GM19324 (cell line): ENCODE results near the gene LDAH.
"Not testable (repeated sequence)": the region's sequence is repeated elsewhere in the genome, so short reads cannot be mapped to it uniquely, and the experiment has no call there.

Source experiments
- ATAC-seq: cut with Tn5 transposase; IDR thresholded peaks from one replicate; pipeline ENCODE4 v1.9.1; 2021; ENCODE audit warnings: mild to moderate bottlenecking, moderate library complexity; ENCODE audit not compliant: unreplicated experiment, low FRiP score

LDAH gene

DNA sequence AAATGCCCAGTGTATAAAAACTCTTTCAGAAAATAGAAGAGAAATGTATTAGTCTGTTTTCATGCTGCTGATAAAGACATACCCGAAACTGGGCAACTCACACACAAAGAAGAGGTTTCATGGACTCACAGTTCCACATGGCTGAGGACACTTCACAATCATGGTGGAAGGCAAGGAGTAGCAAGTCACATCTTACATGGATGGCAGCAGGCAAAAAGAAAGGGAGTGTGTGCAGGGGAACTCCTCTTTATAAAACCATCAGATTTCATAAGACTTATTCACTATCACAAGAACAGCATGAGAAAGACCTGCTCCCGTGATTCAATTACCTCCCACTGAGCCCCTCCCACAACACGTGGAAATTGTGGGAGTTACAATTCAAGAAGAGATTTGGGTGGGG is 29.0 kb downstream of the LDAH start:
- ATAC-seq = not testable (repeated sequence)

- ATAC-seq = no peak
Observed at GRCh38 chr2:20781656-20782265, 41.1 kb downstream of the LDAH start.

DNA sequence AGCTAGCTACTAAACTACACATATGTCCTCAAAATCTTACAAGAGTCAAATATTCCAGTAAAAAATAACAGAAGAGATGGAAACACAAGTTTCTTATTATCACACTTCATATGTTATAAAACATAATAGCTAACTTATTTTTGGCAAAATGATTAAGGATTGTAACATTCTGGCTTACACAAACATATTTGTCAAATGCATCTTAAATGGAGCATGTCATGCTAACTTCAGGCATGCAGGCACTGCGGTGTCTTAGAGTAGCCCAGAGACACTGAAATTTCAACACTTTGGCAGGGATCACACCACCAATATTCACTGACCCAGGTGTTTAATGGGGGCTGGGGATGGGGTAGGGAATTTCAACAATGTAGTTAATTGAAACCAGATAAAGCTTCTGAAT is 51.6 kb downstream of the LDAH start:
- no peak for ATAC-seq

DNA sequence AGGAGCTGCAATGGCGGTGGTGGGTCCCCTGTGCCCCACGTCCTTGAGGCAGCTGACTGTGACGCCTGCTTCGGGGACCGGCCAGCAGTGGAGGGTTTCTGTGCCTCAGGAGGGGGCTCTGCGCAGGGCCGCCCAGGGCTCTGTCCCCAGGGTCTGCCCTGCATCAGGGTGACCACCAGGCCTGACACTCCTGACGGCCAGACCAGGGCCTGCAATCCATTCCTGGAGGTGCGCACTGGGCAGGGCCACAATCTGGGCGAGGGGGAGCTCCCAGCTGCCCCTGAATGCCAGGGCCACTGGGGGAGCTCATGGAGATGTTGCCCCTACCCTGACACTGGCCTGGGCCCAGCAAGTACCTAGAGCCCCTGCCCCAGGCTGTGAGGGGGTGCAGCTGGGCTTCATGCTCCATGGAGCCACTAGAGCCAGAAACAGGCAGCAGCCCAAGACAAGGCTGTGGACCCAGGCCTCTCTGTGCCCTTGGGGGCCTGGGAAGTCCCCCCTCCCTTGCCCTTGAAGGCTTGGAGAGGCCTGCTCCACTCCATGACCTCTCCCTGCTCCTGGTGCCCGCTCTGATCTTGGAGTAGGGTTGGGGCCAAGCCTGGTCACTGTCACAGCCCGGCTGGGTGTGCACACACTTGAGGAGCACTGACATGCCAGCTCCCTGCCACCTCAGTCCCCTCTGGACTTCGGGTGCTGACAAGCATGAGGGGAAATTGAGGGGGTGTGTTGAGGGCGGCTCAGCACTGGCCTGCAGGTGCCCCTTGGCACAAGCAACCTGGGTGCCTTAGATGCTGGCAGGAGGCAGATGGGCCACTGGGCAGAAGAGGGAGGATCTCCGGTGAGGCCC is 55.9 kb downstream of the LDAH start:
- no peak for ATAC-seq

DNA sequence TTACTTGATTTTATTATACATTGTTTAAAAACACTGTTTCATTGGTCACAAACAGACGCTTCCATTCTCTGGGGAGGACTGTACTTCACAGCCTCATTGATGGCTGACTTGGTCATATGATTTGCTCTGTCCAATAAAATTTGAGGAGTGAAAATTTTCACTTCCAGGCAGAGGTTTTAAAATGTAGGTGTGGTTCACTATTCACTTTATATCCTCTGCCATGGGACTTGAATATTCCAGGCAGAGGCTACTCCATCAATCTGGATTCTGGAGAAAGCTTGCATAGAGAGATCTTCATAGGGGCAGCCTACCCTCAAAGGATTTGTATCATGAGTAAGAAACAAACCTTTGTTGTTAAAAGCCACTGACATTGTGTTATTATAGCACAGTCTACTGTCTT is 56.7 kb downstream of the LDAH start:
- no peak for ATAC-seq

DNA sequence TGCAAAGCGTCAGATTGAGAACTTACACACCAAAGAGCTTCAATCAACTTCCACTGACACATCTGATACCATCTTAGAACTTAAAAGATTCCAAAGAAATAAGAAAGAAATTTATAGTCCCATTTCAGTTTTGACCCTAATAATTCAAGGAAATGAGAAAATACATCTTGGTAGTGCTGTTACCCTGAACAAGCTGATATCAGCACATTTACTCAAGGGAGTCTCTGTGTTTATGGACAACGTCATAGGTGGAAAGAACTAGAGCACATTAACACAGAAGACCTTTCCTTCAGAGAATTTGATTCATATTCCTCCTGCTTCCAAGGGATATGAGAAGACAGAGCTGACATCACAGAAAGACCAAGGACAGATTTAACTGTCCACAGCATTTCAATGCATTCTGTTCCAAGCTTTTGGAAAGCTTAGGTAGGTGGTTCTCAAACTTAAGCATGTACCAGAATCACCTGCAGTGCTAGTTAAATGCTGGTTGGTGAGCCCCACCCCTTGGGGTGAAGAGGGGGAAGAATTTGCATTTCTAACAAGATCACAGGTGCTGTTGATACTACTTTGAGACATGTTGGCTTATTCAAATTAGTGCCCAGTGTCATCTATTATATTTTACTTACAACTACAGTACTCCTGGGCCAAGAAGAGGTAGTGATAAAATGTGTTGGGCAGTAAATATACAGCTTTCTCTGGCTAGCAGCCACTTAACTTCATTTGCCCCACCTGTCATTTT is 59.8 kb downstream of the LDAH start:
- ATAC-seq = no peak

- ATAC-seq = no peak
Observed at GRCh38 chr2:20759487-20759886, 63.4 kb downstream of the LDAH start.

DNA sequence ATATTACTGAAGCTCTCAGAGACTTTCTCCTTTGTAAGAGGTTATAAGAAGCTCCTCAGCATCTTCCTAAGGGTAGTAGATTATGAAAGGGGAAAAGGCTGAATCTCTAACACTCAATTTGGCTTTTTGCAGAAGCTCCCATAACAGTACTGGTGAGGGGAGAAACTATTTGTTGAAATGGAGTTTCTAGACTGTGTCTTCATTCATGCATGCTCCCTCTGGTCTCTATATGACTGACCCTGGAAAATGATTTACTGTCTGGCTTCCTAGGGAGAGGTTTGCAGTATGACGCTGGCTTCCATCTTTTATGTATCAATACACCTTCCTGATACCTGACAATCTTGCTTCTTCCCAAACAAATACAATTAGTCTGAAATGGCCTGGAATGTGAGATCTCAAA is 63.9 kb downstream of the LDAH start:
- no peak for ATAC-seq

- ATAC-seq = no peak
Observed at GRCh38 chr2:20757405-20758090, 65.4 kb downstream of the LDAH start.

GRCh38 chr2:20755132-20755800 is 67.6 kb downstream of the LDAH start:
- ATAC-seq = no peak

- ATAC-seq = no peak
Observed at GRCh38 chr2:20752293-20752692, 70.6 kb downstream of the LDAH start.

GRCh38 chr2:20747317-20747716 is 75.6 kb downstream of the LDAH start:
- ATAC-seq = no peak

DNA sequence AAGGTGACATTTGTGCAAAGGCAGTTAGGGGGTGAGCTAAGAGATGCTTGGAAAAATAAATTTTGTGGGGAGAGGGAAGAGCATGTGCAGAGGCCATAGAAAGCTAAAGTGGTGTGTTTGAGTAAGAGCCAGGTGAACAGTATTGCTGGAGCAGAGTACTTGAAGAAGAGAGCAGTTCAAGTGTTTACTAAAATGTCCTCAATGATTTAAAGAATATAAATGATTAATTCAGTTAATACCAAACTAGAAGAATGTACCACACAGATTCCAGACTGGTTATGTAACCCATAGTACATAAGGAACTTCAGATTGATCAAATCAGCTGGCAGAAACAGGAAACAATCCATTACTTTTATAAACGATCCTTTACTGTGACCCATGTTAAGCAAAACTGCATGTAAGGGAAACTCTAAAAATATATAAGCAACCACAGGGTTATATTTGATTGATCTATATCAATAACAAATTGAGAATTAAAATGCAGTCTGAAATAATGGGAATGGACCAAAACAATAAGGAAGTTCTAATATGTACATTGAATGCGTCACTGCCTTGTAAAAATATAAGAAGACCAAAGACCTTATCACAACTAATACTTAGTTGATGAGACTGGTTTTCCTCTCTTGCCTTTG is 76.9 kb downstream of the LDAH start:
- no peak for ATAC-seq

DNA sequence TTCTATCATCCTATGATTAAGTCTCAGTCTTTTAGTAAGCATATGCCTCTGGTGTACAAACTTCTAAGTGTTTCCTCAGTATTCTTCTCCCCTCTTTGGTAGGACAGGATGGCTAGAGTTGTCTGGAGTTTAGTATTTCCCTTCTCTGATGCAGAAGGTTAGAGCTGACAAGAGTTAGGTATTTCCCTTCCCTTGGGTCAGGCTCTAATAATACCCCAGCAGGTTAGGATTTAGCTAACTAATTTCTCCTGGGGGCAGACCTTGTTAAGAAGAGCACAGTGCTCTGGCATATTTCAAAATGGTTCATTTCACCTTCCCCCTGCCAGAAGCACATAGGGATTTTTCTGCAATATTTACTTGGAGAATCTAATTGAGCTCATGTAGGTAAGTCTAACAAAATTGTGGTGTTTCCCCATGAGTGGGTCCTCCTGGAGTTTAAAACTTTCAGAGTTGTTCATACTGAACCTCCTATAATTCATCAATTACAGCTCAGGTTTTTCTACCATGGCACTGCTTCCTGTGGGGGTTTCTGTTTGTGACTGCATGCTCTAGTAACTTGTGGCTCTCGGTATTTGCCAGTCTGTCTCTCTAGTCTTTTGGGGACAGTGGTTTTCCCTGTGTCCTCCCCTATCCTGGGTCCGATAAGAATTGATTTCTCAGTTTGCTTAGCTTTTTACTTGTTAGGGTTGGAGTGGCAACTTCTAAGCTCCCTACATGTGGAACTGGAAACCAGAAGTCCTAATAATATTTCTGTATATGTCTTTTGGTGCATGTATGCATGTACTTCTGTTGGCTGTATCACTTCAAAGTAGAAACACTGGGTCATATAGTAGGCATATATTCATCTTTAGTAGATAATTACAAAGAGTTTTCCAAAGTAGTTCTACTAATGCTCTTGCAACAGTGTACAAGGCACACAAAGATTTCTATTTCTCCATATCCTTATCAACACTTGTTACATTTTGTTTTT is 78.2 kb downstream of the LDAH start:
- ATAC-seq = peak; percentile 86

DNA sequence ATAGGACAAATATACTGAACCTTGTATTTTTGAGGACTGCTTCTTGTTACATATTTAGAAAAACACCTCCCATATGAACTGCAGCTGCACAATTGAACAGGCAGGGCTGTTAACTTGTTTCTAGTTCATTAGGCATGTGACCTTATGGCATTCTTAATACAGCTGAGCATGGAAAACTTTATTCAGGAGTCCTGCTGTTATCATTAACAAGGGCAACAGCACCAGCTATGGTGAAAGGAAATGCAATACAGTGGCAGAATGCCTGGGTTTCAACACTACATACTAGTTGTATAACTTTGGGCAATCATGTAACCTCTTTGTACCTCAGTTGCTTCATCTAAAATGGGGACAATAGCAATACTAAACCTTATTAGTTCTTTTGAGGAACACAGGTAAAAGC is 84.1 kb downstream of the LDAH start:
- ATAC-seq = no peak

GRCh38 chr2:20737505-20737904 is 85.4 kb downstream of the LDAH start:
- peak; percentile 81 for ATAC-seq

DNA sequence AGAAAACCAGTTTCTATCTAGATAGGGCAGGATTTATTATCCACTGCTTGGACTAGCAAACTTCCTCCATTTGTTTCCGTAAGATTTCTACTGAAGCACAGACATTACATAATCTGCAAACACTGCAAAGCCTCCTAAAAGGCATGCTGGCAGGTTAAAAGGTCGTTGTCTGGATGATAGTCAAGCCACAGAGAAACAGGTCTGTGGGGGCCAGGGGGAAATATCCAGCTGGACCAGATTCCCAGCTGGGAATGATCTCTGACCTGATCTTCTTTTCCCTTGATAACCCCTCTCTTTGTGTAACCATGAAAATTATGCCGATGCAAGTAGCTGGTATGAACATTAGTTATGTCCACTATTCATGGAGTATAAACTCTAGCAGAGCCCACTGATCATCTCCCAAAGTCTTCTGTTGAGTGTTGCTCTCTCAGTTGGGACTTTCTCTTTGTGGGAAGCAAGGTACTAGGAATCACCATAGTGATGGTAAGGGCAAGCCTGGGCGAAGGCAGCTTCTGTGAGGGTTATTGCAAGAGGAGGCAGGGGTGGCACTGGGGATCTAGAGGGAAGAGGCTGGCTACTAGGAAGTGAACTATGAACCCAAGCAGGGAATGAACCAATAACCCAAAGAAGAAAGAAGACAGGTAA is 94.7 kb downstream of the LDAH start:
- no peak for ATAC-seq

DNA sequence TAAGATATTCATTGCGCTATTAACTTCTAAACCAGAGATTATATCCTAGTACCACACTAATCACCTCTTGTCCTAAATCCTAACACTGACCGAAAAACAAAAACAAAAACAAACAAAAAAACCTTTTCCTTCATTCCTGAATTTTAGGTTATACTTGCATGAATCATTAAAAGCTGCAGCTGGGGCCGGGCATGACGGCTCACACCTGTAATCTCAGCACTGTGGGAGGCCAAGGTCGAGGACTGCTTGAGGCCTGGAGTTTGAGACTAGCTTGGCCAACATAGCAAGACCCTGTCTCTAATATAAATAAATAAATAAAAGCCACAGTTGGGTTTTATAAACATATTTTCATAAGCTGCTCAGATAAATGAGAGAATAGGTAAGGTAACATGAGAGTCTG is 96.0 kb downstream of the LDAH start:
- ATAC-seq = no peak
